ENCODE data around the gene SORCS3.
"Not testable (repeated sequence)": the region's sequence is repeated elsewhere in the genome, so short reads cannot be mapped to it uniquely, and the experiment has no call there.

DNA sequence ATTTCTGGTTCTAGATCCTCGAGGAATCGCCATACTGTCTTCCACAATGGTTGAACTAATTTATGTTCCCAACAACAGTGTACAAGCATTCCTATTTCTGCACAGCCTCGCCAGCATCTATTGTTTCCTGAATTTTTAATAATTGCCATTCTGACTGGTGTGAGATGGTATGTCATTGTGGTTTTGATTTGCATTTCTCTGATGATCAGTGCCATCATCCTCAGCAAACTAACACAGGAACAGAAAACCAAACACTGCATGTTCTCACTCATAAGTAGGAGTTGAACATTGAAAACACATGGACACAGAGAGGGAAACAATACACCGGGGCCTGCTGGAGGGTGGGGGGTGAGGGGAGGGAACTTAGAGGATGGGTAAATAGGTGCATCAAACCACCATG lies 62.2 kb downstream of the SORCS3 start:
- TF ChIP-seq CTCF, POLR2A (IDR thresholded peaks at IDR 0.05): not testable (repeated sequence)

Measured in lower leg skin (tissue), 3 donors.